Stomach (tissue), 4 donors: ENCODE results near the gene CGN.

ENCODE experiments used
- POLR2AphosphoS5 ChIP-seq, 3 donors: sonication (generic); formaldehyde crosslinking; IDR thresholded peaks; one replicate each; pipeline ENCODE4 v1.6.1; 2016; ENCODE audit warnings: antibody characterized with exemption in 3 of 3
- TF ChIP-seq, protein P1 (sequence below), 7 experiments: fragments of 450-650 bp in 4 of 7; fragments of 200-600 bp in 3 of 7; sonication (generic) in 3 of 7; IDR thresholded peaks; one replicate each; pipeline ENCODE4 v1.5.1; 2016 to 2019; ENCODE audit warnings: antibody characterized with exemption in 7 of 7, control low read depth in 2 of 7, mild to moderate bottlenecking in 1 of 7

DNA sequence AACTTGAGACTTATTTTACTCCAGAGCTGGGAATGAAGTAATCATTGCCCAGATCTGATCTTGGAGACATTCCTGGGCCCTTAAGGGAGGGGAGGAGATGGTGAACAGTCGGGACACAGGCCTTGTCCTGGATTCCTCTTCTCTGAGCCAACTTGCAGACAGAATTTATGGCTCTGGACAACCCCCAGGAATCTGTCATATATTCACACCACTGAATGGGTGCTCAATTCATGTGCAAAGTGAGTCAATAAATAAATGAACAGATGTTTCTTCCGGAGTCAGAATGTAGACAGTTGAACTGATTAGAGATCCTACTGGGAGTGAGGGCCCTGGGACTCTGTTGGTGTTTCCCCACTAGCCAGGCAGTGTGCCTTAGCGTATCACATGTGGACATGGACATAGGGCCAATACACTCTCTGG lies 31.5 kb downstream of the CGN start:
- TF ChIP-seq, protein P1, sequence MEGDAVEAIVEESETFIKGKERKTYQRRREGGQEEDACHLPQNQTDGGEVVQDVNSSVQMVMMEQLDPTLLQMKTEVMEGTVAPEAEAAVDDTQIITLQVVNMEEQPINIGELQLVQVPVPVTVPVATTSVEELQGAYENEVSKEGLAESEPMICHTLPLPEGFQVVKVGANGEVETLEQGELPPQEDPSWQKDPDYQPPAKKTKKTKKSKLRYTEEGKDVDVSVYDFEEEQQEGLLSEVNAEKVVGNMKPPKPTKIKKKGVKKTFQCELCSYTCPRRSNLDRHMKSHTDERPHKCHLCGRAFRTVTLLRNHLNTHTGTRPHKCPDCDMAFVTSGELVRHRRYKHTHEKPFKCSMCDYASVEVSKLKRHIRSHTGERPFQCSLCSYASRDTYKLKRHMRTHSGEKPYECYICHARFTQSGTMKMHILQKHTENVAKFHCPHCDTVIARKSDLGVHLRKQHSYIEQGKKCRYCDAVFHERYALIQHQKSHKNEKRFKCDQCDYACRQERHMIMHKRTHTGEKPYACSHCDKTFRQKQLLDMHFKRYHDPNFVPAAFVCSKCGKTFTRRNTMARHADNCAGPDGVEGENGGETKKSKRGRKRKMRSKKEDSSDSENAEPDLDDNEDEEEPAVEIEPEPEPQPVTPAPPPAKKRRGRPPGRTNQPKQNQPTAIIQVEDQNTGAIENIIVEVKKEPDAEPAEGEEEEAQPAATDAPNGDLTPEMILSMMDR (IDR thresholded peaks at IDR 0.05): no peak
- peak in 1 of 3 donors; percentile 12 for TF ChIP-seq POLR2AphosphoS5 (IDR thresholded peaks at IDR 0.05)
